Tibial nerve (tissue), 4 donors: ENCODE measurements around the gene SEC11A.

Experiments used
- CTCF ChIP-seq, 5 experiments: fragments of 200-600 bp in 3 of 5; fragments of 450-650 bp in 2 of 5; sonication (generic) in 3 of 5; IDR thresholded peaks; one replicate each; pipeline ENCODE4 v1.5.1; 2016 to 2019; ENCODE audit warnings: antibody characterized with exemption in 5 of 5, mild to moderate bottlenecking in 3 of 5, moderate library complexity in 2 of 5
- EP300 ChIP-seq, 2 donors: sonication (generic); formaldehyde crosslinking; IDR thresholded peaks; one replicate each; pipeline ENCODE4 v1.6.1; 2017; ENCODE audit warnings: antibody characterized with exemption in 2 of 2, mild to moderate bottlenecking in 1 of 2
- POLR2A ChIP-seq, 2 donors: fragments of 450-650 bp; IDR thresholded peaks; one replicate each; pipeline ENCODE4 v1.6.1; 2017; ENCODE audit warnings: antibody characterized with exemption in 2 of 2, mild to moderate bottlenecking in 2 of 2, moderate library complexity in 2 of 2

- no peak for TF ChIP-seq CTCF (IDR thresholded peaks at IDR 0.05)
- no peak for TF ChIP-seq POLR2A (IDR thresholded peaks at IDR 0.05)
- no peak for TF ChIP-seq EP300 (IDR thresholded peaks at IDR 0.05)
Measured at GRCh38 chr15:84696757-84697156, 19.2 kb downstream of the SEC11A start.
